Measurements from ENCODE around the gene NFATC1. TPM values are rescaled to one million over a fixed set of nuclear protein-coding genes. Genes with fewer than 3 reads are reported as not detected.
A peak's percentile ranks its signal among the peaks of the same experiment; 100 is the strongest.

The NFATC1 gene
- polyA plus RNA-seq, 1 of the 3 experiments (the other 2 are of a cell fraction), result 0.02 TPM

DNA sequence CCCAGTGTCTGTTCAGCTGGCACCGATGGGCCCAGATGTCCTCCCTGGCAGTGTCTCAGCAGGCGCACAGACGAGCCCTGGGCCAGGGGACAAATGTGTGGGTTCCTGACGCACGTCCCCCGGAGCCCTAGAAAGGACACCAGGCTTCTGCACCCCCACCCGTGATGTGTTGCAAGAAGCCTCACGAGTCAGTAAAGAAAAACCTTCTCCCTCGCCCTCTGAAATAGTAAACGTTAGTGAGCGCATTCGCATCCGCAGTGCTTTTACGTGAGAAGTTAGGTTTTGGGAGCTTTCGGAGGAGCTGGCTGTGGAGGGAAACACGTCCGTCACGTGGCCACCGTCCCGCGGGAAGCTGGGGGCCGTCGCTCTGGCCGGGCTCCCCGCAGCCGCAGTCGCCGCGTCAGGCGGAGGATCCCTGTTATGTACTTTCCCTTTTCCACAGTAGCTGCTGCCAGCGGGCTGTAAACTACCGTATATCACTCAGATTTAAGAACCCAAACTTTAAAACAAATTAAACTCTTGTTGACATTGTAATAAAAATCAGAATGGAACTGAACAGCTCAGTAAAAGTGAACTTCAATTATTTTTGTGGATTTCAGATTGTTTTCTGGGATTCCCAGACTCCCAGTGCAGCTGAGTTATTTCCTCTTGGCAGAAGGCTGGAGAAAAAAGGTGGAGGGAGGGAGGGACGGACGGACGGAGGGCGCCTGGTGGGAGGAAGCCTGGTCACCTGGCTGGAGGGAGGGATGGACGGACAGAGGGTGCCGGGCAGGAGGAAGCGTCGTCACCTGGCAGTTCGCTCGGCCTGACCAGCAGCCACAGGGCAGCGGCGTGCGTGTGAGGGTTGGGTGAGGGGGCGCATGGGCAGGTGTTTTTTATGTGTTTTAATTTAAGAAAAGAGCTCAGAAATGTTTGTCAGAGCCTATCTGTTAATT, 112.1 kb downstream of the NFATC1 start:
- Histone ChIP-seq H3K9ac (no peak overlapping the region), H3K9me2 (no peaks in the 10 kb centered on the region)

GRCh38 chr18:79508565-79509535, 113.1 kb downstream of the NFATC1 start:
- ChIA-PET POLR2A (no interaction called here), CTCF (interaction anchor here (2.2 kb wide), 1 partner anchor 128 kb away, joined by 6 read pairs; no protein-coding TSS in a partner anchor)
- H3K79me2 ChIP-seq (ENCODE audit: insufficient read depth), result no peaks in the 10 kb centered on the region
- no peak overlapping the region for H3K4me3 ChIP-seq (ENCODE audit: low read depth in 2 of 2, low read length in 1 of 2)
- H3K4me2 ChIP-seq, result no peak overlapping the region
- peaks cover 93% of the 10 kb centered on the region for H3K27me3 ChIP-seq (ENCODE audit: insufficient read depth)
- no peak overlapping the region for H2AFZ ChIP-seq (ENCODE audit: low read depth)
- H3K9ac ChIP-seq, result no peak overlapping the region
- no peak overlapping the region for H3K27ac ChIP-seq (ENCODE audit: low read depth in 2 of 2, low read length in 1 of 2)
- H3K9me3 ChIP-seq, result no peaks in the 10 kb centered on the region
- H3K9me2 ChIP-seq, result no peaks in the 10 kb centered on the region
- no peak for TF ChIP-seq MEF2A (IDR thresholded peaks at IDR 0.05; ENCODE audit: borderline replicate concordance, low read depth)
- no peaks in the 10 kb centered on the region for H3F3A ChIP-seq (replicated peaks; ENCODE audit: insufficient read depth)
- no peaks in the 10 kb centered on the region for H4K20me1 ChIP-seq (ENCODE audit: insufficient read depth)
- WGBS (ENCODE audit: low lambda C conversion rate), result 29% methylated on average over 33 of the region's 40 CpGs
- no peak for DNase-seq
- no peaks in the 10 kb centered on the region; a peak in 1 of 4 replicates for H3K4me1 ChIP-seq (ENCODE audit: control insufficient read depth in 1 of 2, insufficient read depth in 2 of 2, low read depth in 1 of 2, low read length in 1 of 2)
- H3K36me3 ChIP-seq (replicated peaks in 1 of 2; ENCODE audit: control insufficient read depth in 1 of 2, insufficient read depth in 2 of 2, low read length in 1 of 2), result no peaks in the 10 kb centered on the region

More for the DNA sequence above, 112.1 kb downstream of the NFATC1 start:
- H3F3A ChIP-seq (replicated peaks; ENCODE audit: insufficient read depth), result no peaks in the 10 kb centered on the region
- H3K79me2 ChIP-seq (ENCODE audit: insufficient read depth), result no peaks in the 10 kb centered on the region
- no peaks in the 10 kb centered on the region for H3K36me3 ChIP-seq (replicated peaks in 1 of 2; ENCODE audit: control insufficient read depth in 1 of 2, insufficient read depth in 2 of 2, low read length in 1 of 2)
- POLR2A ChIA-PET, result no interaction called here
- no peak overlapping the region for H3K4me3 ChIP-seq (ENCODE audit: low read depth in 2 of 2, low read length in 1 of 2)
- H2AFZ ChIP-seq (ENCODE audit: low read depth), result no peak overlapping the region
- 23% methylated on average over 42 of the region's 46 CpGs for WGBS (ENCODE audit: low lambda C conversion rate)
- CTCF ChIA-PET, result interaction anchor here (2.2 kb wide), 1 partner anchor 127 kb away, joined by 6 read pairs; no protein-coding TSS in a partner anchor
- peak overlapping the region; percentile 52 for H3K4me2 ChIP-seq
- H3K9me3 ChIP-seq, result no peaks in the 10 kb centered on the region
- no peaks in the 10 kb centered on the region for H4K20me1 ChIP-seq (ENCODE audit: insufficient read depth)
- TF ChIP-seq RCOR1 (IDR thresholded peaks at IDR 0.05; ENCODE audit: low read length), result no peak
- TF ChIP-seq, protein P1, sequence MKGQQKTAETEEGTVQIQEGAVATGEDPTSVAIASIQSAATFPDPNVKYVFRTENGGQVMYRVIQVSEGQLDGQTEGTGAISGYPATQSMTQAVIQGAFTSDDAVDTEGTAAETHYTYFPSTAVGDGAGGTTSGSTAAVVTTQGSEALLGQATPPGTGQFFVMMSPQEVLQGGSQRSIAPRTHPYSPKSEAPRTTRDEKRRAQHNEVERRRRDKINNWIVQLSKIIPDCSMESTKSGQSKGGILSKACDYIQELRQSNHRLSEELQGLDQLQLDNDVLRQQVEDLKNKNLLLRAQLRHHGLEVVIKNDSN (IDR thresholded peaks at IDR 0.05; ENCODE audit: borderline replicate concordance, low read depth), result peak; percentile 33; the same call in 1 of the 2 replicates
- TF ChIP-seq NFIC (IDR thresholded peaks at IDR 0.05; ENCODE audit: borderline replicate concordance), result no peak
- TF ChIP-seq JUND (IDR thresholded peaks at IDR 0.05), result no peak
- TF ChIP-seq RAD21 (IDR thresholded peaks at IDR 0.05; ENCODE audit: low read length), result no peak
- TF ChIP-seq GATA2 (CRISPR knock-in tag; IDR thresholded peaks at IDR 0.05), result no peak
- DNase-seq, result no peak
- H3K27me3 ChIP-seq (ENCODE audit: insufficient read depth), result peaks cover 93% of the 10 kb centered on the region
- no peak overlapping the region for H3K27ac ChIP-seq (ENCODE audit: low read depth in 2 of 2, low read length in 1 of 2)
- no peaks in the 10 kb centered on the region; a peak in 1 of 4 replicates for H3K4me1 ChIP-seq (ENCODE audit: control insufficient read depth in 1 of 2, insufficient read depth in 2 of 2, low read depth in 1 of 2, low read length in 1 of 2)

GRCh38 chr18:79509536-79509930, 113.8 kb downstream of the NFATC1 start:
- no peaks in the 10 kb centered on the region for H3K9me2 ChIP-seq
- no peaks in the 10 kb centered on the region for H4K20me1 ChIP-seq (ENCODE audit: insufficient read depth)
- H3K4me3 ChIP-seq (ENCODE audit: low read depth in 2 of 2, low read length in 1 of 2), result no peak overlapping the region
- DNase-seq, result no peak
- no peaks in the 10 kb centered on the region for H3F3A ChIP-seq (replicated peaks; ENCODE audit: insufficient read depth)
- no peak overlapping the region for H2AFZ ChIP-seq (ENCODE audit: low read depth)
- TF ChIP-seq NRF1 (IDR thresholded peaks at IDR 0.05; ENCODE audit: low read depth, low read length) (no peak), EZH2phosphoT487 (IDR thresholded peaks at IDR 0.05; ENCODE audit: borderline replicate concordance, low read depth) (no peak), POLR2AphosphoS5 (IDR thresholded peaks at IDR 0.05; ENCODE audit: low read depth, low read length) (no peak), FOSL2 (IDR thresholded peaks at IDR 0.05; ENCODE audit: borderline replicate concordance, low read depth) (no peak), MAX (IDR thresholded peaks at IDR 0.05; ENCODE audit: low read depth) (no peak), CTCF (IDR thresholded peaks at IDR 0.05) (no peak), TEAD4 (IDR thresholded peaks at IDR 0.05; ENCODE audit: borderline replicate concordance, insufficient read depth) (no peak)
- 19% methylated on average over 8 of the region's 8 CpGs for WGBS (ENCODE audit: low lambda C conversion rate)
- peaks cover 93% of the 10 kb centered on the region for H3K27me3 ChIP-seq (ENCODE audit: insufficient read depth)
- no peaks in the 10 kb centered on the region for H3K79me2 ChIP-seq (ENCODE audit: insufficient read depth)
- H3K9me3 ChIP-seq, result no peaks in the 10 kb centered on the region
- no peak overlapping the region for H3K27ac ChIP-seq (ENCODE audit: low read depth in 2 of 2, low read length in 1 of 2)
- no peaks in the 10 kb centered on the region; a peak in 1 of 4 replicates for H3K4me1 ChIP-seq (ENCODE audit: control insufficient read depth in 1 of 2, insufficient read depth in 2 of 2, low read depth in 1 of 2, low read length in 1 of 2)
- H3K4me2 ChIP-seq, result no peak overlapping the region
- CTCF ChIA-PET, result no interaction called here
- POLR2A ChIA-PET, result no interaction called here
- H3K9ac ChIP-seq, result no peak overlapping the region
- no peaks in the 10 kb centered on the region for H3K36me3 ChIP-seq (replicated peaks in 1 of 2; ENCODE audit: control insufficient read depth in 1 of 2, insufficient read depth in 2 of 2, low read length in 1 of 2)
